Ishikawa (cell line): ENCODE measurements around the gene SIRT3.

Experiments used
- CEBPB ChIP-seq: IDR thresholded peaks from 2 replicates; pipeline ENCODE4 v1.6.1; 2012
- CREB1 ChIP-seq: IDR thresholded peaks from 2 replicates; pipeline ENCODE4 v1.6.1; 2012; ENCODE audit warnings: low read depth
- EGR1 ChIP-seq: IDR thresholded peaks from 2 replicates; pipeline ENCODE4 v1.6.1; 2012
- EP300 ChIP-seq: IDR thresholded peaks from 2 replicates; pipeline ENCODE4 v1.6.1; 2012; ENCODE audit warnings: borderline replicate concordance
- FOXM1 ChIP-seq: IDR thresholded peaks from 2 replicates; pipeline ENCODE4 v1.6.1; 2012; ENCODE audit warnings: low read depth, borderline replicate concordance
- NFIC ChIP-seq: IDR thresholded peaks from 2 replicates; pipeline ENCODE4 v1.6.1; 2012
- RAD21 ChIP-seq: IDR thresholded peaks from 2 replicates; pipeline ENCODE4 v1.6.1; 2012; ENCODE audit warnings: low read depth
- TAF1 ChIP-seq: IDR thresholded peaks from 2 replicates; pipeline ENCODE4 v1.6.1; 2012; ENCODE audit warnings: low read depth, mild to moderate bottlenecking
- TCF12 ChIP-seq: IDR thresholded peaks from 2 replicates; pipeline ENCODE4 v1.6.1; 2012; ENCODE audit warnings: low read depth
- TEAD4 ChIP-seq: IDR thresholded peaks from 2 replicates; pipeline ENCODE4 v1.6.1; 2012
- YY1 ChIP-seq: IDR thresholded peaks from 2 replicates; pipeline ENCODE4 v1.6.1; 2012; ENCODE audit warnings: low read depth
- ZBTB7A ChIP-seq: IDR thresholded peaks from 2 replicates; pipeline ENCODE4 v1.6.1; 2012; ENCODE audit warnings: low read depth
- TF ChIP-seq, protein P1 (sequence below): IDR thresholded peaks from 2 replicates; pipeline ENCODE4 v1.6.1; 2012; ENCODE audit warnings: low read depth, mild to moderate bottlenecking
- TF ChIP-seq, protein P2 (sequence below): IDR thresholded peaks from 2 replicates; pipeline ENCODE4 v1.6.1; 2012
- TF ChIP-seq, protein P3 (sequence below): IDR thresholded peaks from 2 replicates; pipeline ENCODE4 v1.6.1; 2012

Gene SIRT3

DNA sequence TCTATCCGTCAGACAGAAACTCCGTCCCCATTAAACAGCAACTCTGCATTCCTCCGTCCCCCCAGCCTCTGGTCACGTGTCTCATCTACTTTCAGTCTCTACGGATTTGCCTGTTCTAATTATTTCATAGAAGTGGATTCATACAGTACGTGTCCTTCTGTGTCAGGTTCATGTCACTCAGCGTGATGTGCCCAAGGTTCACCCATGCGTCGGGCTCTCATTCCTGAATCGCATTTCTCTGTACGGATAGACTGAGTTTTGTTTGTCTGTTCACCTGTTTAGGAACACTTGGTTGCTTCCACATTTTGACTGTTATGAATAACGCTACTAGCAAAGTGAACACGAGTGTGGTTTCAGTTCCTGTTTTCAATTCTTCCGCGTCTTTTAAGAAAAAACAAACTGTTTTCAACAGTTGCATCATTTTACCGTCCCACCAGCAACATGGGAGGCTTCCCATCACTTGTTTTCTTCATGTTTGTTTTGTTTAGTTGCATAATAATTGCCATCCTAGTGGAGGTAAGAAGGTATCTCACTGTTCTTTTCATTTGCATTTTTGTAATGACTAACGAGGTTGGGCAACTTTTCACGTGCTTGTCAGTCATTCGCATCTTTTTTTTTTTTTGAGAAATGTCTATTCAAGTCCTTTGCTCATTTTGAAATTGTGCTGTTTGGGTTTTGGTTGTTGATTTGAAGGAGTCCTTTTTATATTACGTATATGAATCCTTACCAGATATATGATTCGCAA, 33.2 kb upstream of the SIRT3 start:
- TF ChIP-seq, protein P1, sequence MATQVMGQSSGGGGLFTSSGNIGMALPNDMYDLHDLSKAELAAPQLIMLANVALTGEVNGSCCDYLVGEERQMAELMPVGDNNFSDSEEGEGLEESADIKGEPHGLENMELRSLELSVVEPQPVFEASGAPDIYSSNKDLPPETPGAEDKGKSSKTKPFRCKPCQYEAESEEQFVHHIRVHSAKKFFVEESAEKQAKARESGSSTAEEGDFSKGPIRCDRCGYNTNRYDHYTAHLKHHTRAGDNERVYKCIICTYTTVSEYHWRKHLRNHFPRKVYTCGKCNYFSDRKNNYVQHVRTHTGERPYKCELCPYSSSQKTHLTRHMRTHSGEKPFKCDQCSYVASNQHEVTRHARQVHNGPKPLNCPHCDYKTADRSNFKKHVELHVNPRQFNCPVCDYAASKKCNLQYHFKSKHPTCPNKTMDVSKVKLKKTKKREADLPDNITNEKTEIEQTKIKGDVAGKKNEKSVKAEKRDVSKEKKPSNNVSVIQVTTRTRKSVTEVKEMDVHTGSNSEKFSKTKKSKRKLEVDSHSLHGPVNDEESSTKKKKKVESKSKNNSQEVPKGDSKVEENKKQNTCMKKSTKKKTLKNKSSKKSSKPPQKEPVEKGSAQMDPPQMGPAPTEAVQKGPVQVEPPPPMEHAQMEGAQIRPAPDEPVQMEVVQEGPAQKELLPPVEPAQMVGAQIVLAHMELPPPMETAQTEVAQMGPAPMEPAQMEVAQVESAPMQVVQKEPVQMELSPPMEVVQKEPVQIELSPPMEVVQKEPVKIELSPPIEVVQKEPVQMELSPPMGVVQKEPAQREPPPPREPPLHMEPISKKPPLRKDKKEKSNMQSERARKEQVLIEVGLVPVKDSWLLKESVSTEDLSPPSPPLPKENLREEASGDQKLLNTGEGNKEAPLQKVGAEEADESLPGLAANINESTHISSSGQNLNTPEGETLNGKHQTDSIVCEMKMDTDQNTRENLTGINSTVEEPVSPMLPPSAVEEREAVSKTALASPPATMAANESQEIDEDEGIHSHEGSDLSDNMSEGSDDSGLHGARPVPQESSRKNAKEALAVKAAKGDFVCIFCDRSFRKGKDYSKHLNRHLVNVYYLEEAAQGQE = no peak
- TF ChIP-seq EGR1 (no peak), YY1 (no peak), EP300 (no peak), TAF1 (no peak), FOXM1 (no peak), CEBPB (no peak), TEAD4 (no peak), ZBTB7A (no peak), RAD21 (no peak), NFIC (no peak), TCF12 (no peak), CREB1 (no peak)
- TF ChIP-seq, protein P2, sequence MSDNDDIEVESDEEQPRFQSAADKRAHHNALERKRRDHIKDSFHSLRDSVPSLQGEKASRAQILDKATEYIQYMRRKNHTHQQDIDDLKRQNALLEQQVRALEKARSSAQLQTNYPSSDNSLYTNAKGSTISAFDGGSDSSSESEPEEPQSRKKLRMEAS = no peak
- TF ChIP-seq, protein P3, sequence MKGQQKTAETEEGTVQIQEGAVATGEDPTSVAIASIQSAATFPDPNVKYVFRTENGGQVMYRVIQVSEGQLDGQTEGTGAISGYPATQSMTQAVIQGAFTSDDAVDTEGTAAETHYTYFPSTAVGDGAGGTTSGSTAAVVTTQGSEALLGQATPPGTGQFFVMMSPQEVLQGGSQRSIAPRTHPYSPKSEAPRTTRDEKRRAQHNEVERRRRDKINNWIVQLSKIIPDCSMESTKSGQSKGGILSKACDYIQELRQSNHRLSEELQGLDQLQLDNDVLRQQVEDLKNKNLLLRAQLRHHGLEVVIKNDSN = no peak

DNA sequence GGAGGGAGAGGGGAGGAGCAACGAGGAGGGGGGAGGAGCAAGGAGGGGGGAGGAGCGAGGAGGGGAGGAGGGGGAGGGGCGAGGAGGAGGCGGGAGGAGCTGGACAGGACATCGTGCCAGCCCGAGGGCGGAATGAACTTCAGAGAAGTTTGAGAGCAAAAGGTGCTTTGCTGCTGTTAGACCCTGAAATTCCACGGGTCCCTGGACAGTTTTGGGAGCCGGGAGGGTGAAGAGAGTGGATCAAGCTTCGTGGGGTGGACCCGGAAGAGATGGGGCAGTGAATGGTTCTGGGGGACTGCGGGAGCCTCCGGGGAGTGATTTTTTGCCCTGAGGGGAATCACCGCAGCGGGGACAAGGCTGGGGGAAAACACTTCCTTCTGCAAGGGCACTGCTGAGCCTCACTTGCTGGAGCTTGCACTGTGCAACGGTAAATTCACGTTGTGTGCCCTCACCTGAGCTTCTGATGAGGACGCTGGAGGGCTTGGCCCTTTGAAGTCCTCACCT, 31.4 kb upstream of the SIRT3 start:
- TF ChIP-seq, protein P2 = peak; percentile 75
- TF ChIP-seq TAF1 (no peak), YY1 (no peak)

DNA sequence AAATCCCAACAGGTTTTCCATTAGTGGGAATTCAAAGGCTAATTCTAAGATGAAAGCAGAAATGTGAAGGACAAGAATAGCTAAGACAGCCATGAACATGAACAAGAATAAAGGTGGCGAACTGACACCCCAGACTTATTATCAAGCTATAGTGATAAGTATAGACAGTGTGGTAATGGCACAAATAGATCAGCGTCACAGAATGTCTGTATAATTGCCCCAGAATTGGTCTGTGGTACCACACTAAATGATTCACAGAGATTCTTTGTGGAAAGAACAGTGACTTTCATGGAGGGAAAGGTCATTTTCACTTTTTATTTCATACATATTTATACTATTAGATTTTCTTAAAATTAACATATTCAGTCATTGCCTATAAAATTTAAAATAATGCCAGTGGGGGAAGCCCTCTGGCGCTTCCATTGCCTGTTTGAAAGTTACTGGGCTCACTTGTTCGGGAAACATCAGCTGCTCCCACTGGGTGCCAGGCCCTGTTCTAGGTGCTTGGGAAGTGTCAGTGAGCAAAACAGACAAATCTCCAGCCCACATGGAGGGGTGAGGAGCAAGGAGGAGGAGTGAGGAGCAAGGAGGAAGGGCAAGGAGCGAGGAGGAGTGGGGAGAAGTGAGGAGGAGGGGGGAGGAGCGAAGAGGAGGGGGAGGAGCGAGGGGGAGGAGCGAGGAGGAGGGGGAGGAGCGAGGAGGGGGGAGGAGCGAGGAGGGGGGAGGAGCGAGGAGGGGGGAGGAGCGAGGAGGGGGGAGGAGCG, 30.7 kb upstream of the SIRT3 start:
- TF ChIP-seq YY1 (no peak), TEAD4 (no peak), CEBPB (no peak), EGR1 (no peak), RAD21 (no peak), TAF1 (no peak), NFIC (no peak), ZBTB7A (no peak), FOXM1 (no peak), CREB1 (no peak), TCF12 (no peak), EP300 (no peak)
- TF ChIP-seq, protein P1 = no peak
- TF ChIP-seq, protein P3 = no peak
- TF ChIP-seq, protein P2 = no peak

DNA sequence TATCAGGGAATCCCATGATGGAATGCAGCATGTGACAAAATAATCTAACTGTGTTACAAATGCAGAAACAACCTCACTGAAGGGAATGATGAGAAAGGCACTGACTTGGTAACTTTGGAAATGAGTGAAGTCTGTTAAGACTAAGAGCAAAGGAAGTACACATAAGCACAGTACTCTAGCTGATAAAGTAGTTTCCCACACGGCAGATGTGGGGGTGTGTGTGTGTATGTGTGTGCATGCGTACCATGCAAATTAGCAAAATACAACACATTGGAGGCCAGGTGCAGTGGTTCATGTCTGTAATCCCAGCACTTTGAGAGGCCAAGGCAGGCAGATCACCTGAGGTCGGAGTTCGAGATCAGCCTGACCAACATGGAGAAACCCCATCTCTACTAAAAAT, 25.5 kb upstream of the SIRT3 start:
- no peak for TF ChIP-seq EGR1
- no peak for TF ChIP-seq EP300
- no peak for TF ChIP-seq NFIC
- no peak for TF ChIP-seq ZBTB7A
- TF ChIP-seq, protein P3 = no peak
- no peak for TF ChIP-seq CREB1
- TF ChIP-seq YY1 = no peak
- TF ChIP-seq TAF1 = no peak
- TF ChIP-seq, protein P2 = no peak

DNA sequence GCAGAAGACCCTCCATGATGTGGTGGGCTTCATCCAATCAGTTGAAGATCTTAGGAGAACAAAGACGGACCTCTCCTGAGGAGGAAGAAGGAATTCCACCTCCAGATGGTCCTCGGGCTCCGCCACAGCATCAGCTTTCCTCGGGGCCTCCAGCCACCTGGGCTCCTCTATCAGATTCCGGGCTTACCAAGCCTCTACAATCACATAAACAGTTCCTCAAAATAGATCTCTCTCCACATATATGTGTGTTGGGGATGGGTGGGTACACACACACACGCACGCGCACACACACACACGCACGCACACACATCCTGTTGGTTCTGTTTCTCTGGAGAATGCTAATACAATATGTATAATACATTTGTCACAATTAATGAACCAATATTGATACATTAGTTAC, 23.3 kb upstream of the SIRT3 start:
- TF ChIP-seq TEAD4 (no peak), RAD21 (no peak), TAF1 (no peak), YY1 (no peak), ZBTB7A (no peak), NFIC (no peak), EP300 (no peak), TCF12 (no peak), EGR1 (no peak), FOXM1 (no peak), CEBPB (no peak), CREB1 (no peak)
- TF ChIP-seq, protein P2 = no peak
- TF ChIP-seq, protein P1 = no peak
- TF ChIP-seq, protein P3 = no peak
